Smooth muscle cell (in vitro differentiated cells): Measurements from ENCODE around the gene BMF. TPM values are rescaled to one million over a fixed set of nuclear protein-coding genes. Genes with fewer than 3 reads are reported as not detected.
"Not testable (repeated sequence)": the region's sequence is repeated elsewhere in the genome, so short reads cannot be mapped to it uniquely, and the experiment has no call there.

Experiments used
- DNase-seq: peaks from one replicate; lab custom pipeline; 2025; ENCODE audit not compliant: unreplicated experiment; lab: John Stamatoyannopoulos, UW
- H2AFZ ChIP-seq: fragments of 200-600 bp; sonication (generic); 2 replicates; pipeline ENCODE4 v1.6.0; 2016; ENCODE audit warnings: antibody characterized with exemption, low read depth, mild to moderate bottlenecking
- H3F3A ChIP-seq: fragments of 200-600 bp; sonication (generic); 2 replicates; pipeline ENCODE4 v1.6.0; 2017; ENCODE audit warnings: antibody characterized with exemption, low read depth
- H3K27ac ChIP-seq: fragments of 200-600 bp; sonication (generic); 2 replicates; pipeline ENCODE4 v1.5.1; 2016; ENCODE audit warnings: low read depth, mild to moderate bottlenecking
- H3K27me3 ChIP-seq: fragments of 200-600 bp; sonication (generic); 2 replicates; pipeline ENCODE4 v1.6.1; 2016; ENCODE audit warnings: low read depth, mild to moderate bottlenecking
- H3K36me3 ChIP-seq: fragments of 200-600 bp; sonication (generic); 2 replicates; pipeline ENCODE4 v1.5.1; 2016; ENCODE audit warnings: low read depth
- H3K4me1 ChIP-seq: fragments of 200-600 bp; sonication (generic); 2 replicates; pipeline ENCODE4 v1.5.1; 2016; ENCODE audit warnings: low read depth
- H3K4me2 ChIP-seq: fragments of 200-600 bp; sonication (generic); 2 replicates; pipeline ENCODE4 v1.6.0; 2016; ENCODE audit warnings: mild to moderate bottlenecking
- H3K4me3 ChIP-seq: fragments of 200-600 bp; sonication (generic); 2 replicates; pipeline ENCODE4 v1.5.1; 2016; ENCODE audit warnings: mild to moderate bottlenecking
- H3K79me2 ChIP-seq: fragments of 200-600 bp; sonication (generic); 2 replicates; pipeline ENCODE4 v1.6.0; 2016; ENCODE audit warnings: low read depth, mild to moderate bottlenecking
- H3K9ac ChIP-seq: fragments of 200-600 bp; sonication (generic); 2 replicates; pipeline ENCODE4 v1.6.0; 2016; ENCODE audit warnings: low read depth
- H3K9me3 ChIP-seq: fragments of 200-600 bp; sonication (generic); replicated peaks from 2 replicates; pipeline ENCODE4 v1.5.1; 2016; ENCODE audit warnings: low read depth
- H4K20me1 ChIP-seq: fragments of 200-600 bp; sonication (generic); 2 replicates; pipeline ENCODE4 v1.6.0; 2016; ENCODE audit warnings: low read depth
- CTCF ChIP-seq: fragments of 200-600 bp; sonication (generic); IDR thresholded peaks from 2 replicates; pipeline ENCODE4 v1.5.1; 2017; ENCODE audit warnings: borderline replicate concordance, mild to moderate bottlenecking, antibody characterized with exemption; ENCODE audit not compliant: insufficient read depth, poor library complexity, severe bottlenecking
- WGBS: methylation state at CpG from one replicate; pipeline ENCODE4 v1.1.7; 2016; ENCODE audit warnings: low lambda C conversion rate; 5-methylcytosine and 5-hydroxymethylcytosine counted together
- polyA plus RNA-seq: library from polyadenylated mRNA; unstranded; fragments of >200 nt; fragmentation: Nextera tagmentation; extraction: Ambion mirVana; gene quantifications from 2 replicates; pipeline ENCODE4 v1.2.1, GENCODE V29; 2016
- total RNA-seq: library from RNA; depleted of rRNA; stranded (reverse); fragments of >200 nt; gene quantifications from 2 replicates; pipeline ENCODE4 v1.2.3, GENCODE V29; 2014

Gene BMF
- total RNA-seq = 9.1 and 11.2 TPM in 2 replicates
- polyA plus RNA-seq = 3.6 and 7.5 TPM in 2 replicates

- peak within 1 kb of the TSS; percentile 63 for H3K27ac ChIP-seq
Measured at GRCh38 chr15:40108855-40109735, at the start of gene BMF. Gene BMF, minus strand, starts transcription at chr15:40108879. Its CDS starts 2,793 bp downstream, at chr15:40106086.

GRCh38 chr15:40157778-40158447, 49.2 kb upstream of the BMF start:
- H2AFZ ChIP-seq = no peak overlapping the region
- H3K27me3 ChIP-seq = no peaks in the 10 kb centered on the region
- no peaks in the 10 kb centered on the region for H3F3A ChIP-seq
- TF ChIP-seq CTCF = no peak
- H3K36me3 ChIP-seq = no peaks in the 10 kb centered on the region
- peaks cover 19% of the 10 kb centered on the region for H3K79me2 ChIP-seq
- no peaks in the 10 kb centered on the region for H4K20me1 ChIP-seq
- WGBS = 90% methylated on average over 7 of the region's 7 CpGs
- H3K4me3 ChIP-seq = no peak overlapping the region
- DNase-seq = no peak
- no peak overlapping the region for H3K27ac ChIP-seq
- no peaks in the 10 kb centered on the region for H3K9me3 ChIP-seq
- peaks cover 7% of the 10 kb centered on the region for H3K4me1 ChIP-seq
- H3K9ac ChIP-seq = no peak overlapping the region
- no peak overlapping the region for H3K4me2 ChIP-seq

More at GRCh38 chr15:40108855-40109735, at the start of gene BMF:
- H3K27me3 ChIP-seq = no peaks in the 10 kb centered on the region
- peaks cover 3% of the 10 kb centered on the region for H4K20me1 ChIP-seq
- peak within 1 kb of the TSS; percentile 77 for H3K9ac ChIP-seq
- H3K36me3 ChIP-seq = no peaks in the 10 kb centered on the region
- no peaks in the 10 kb centered on the region for H3K9me3 ChIP-seq
- H3F3A ChIP-seq = peaks cover 17% of the 10 kb centered on the region
- H3K4me2 ChIP-seq = peak within 1 kb of the TSS; percentile 99
- peak; percentile 19 for TF ChIP-seq CTCF
- peak within 1 kb of the TSS; percentile 80 for H2AFZ ChIP-seq
- peak within 1 kb of the TSS; percentile 83 for H3K4me3 ChIP-seq
- peaks cover 5% of the 10 kb centered on the region for H3K79me2 ChIP-seq
- peak; percentile 98 for DNase-seq
- H3K4me1 ChIP-seq = peaks cover 39% of the 10 kb centered on the region
- 7% methylated on average over 48 of the region's 48 CpGs for WGBS

GRCh38 chr15:40155270-40155910, 46.7 kb upstream of the BMF start:
- no peak for TF ChIP-seq CTCF
- no peaks in the 10 kb centered on the region for H3F3A ChIP-seq
- 33% methylated on average over 5 of the region's 5 CpGs for WGBS
- H3K4me2 ChIP-seq = no peak overlapping the region
- H3K27ac ChIP-seq = no peak overlapping the region
- no peaks in the 10 kb centered on the region for H3K27me3 ChIP-seq
- H2AFZ ChIP-seq = no peak overlapping the region
- no peak for DNase-seq
- no peak overlapping the region for H3K4me3 ChIP-seq
- H3K36me3 ChIP-seq = no peaks in the 10 kb centered on the region
- H3K9me3 ChIP-seq = no peaks in the 10 kb centered on the region
- H3K4me1 ChIP-seq = peaks cover 3% of the 10 kb centered on the region
- no peaks in the 10 kb centered on the region for H4K20me1 ChIP-seq
- no peak overlapping the region for H3K9ac ChIP-seq
- H3K79me2 ChIP-seq = no peaks in the 10 kb centered on the region

- not testable (repeated sequence) for H4K20me1 ChIP-seq, H3K79me2 ChIP-seq, DNase-seq, H3K27ac ChIP-seq, H3K9me3 ChIP-seq, H3K9ac ChIP-seq, H2AFZ ChIP-seq, H3F3A ChIP-seq, H3K4me1 ChIP-seq, H3K36me3 ChIP-seq, H3K4me2 ChIP-seq, H3K4me3 ChIP-seq, H3K27me3 ChIP-seq
- WGBS = 60% methylated on average over 1 of the region's 1 CpG
Measured at GRCh38 chr15:40154821-40155220, 46.1 kb upstream of the BMF start.
